HL-60/S4 treated with retinoic acid at 250 ng/mL for 4 days and 3 days (cell line): ENCODE data around the gene PAPPA.

Experiments used
- in situ Hi-C: fragments of 300-500 bp; cut with MboI; formaldehyde crosslinking; loops from 2 replicates; pipeline ENCODE4 v1.7.0; 2022; ENCODE audit warnings: low sequenced_read_pairs

The PAPPA gene

GRCh38 chr9:116334546-116335150 is 181.1 kb downstream of the PAPPA start:
- in situ Hi-C loops = no loop called here

- in situ Hi-C loops = no loop called here
Observed at GRCh38 chr9:116335392-116335791, 181.8 kb downstream of the PAPPA start.

- in situ Hi-C loops = no loop called here
Observed at GRCh38 chr9:116336133-116336862, 182.7 kb downstream of the PAPPA start.

GRCh38 chr9:116337015-116337414 is 183.4 kb downstream of the PAPPA start:
- in situ Hi-C loops = no loop called here

- in situ Hi-C loops = no loop called here
Observed at GRCh38 chr9:116340270-116340669, 186.7 kb downstream of the PAPPA start.

GRCh38 chr9:116342061-116342460 is 188.5 kb downstream of the PAPPA start:
- in situ Hi-C loops = no loop called here

GRCh38 chr9:116342941-116343340 is 189.3 kb downstream of the PAPPA start:
- in situ Hi-C loops = no loop called here

GRCh38 chr9:116344416-116344815 is 190.8 kb downstream of the PAPPA start:
- in situ Hi-C loops = no loop called here

- in situ Hi-C loops = no loop called here
Observed at GRCh38 chr9:116345393-116345792, 191.8 kb downstream of the PAPPA start.

GRCh38 chr9:116345817-116346216 is 192.2 kb downstream of the PAPPA start:
- in situ Hi-C loops = no loop called here

GRCh38 chr9:116349684-116350083 is 196.1 kb downstream of the PAPPA start:
- in situ Hi-C loops = no loop called here

- in situ Hi-C loops = no loop called here
Observed at GRCh38 chr9:116350213-116350612, 196.6 kb downstream of the PAPPA start.

GRCh38 chr9:116352958-116353357 is 199.4 kb downstream of the PAPPA start:
- in situ Hi-C loops = no loop called here

- in situ Hi-C loops = no loop called here
Observed at GRCh38 chr9:116355153-116355921, 201.7 kb downstream of the PAPPA start.

- in situ Hi-C loops = no loop called here
Observed at GRCh38 chr9:116358251-116358650, 204.7 kb downstream of the PAPPA start.

- in situ Hi-C loops = no loop called here
Observed at GRCh38 chr9:116360016-116360415, 206.4 kb downstream of the PAPPA start.

- in situ Hi-C loops = no loop called here
Observed at GRCh38 chr9:116360989-116361388, 207.4 kb downstream of the PAPPA start.

- in situ Hi-C loops = no loop called here
Observed at GRCh38 chr9:116361547-116361946, 208.0 kb downstream of the PAPPA start.

GRCh38 chr9:116362493-116362892 is 208.9 kb downstream of the PAPPA start:
- in situ Hi-C loops = no loop called here

- in situ Hi-C loops = no loop called here
Observed at GRCh38 chr9:116365056-116365471, 211.5 kb downstream of the PAPPA start.

- in situ Hi-C loops = no loop called here
Observed at GRCh38 chr9:116366241-116366640, 212.7 kb downstream of the PAPPA start.

GRCh38 chr9:116368680-116369079 is 215.1 kb downstream of the PAPPA start:
- in situ Hi-C loops = no loop called here
